ENCODE data around the gene NCKAP5L.

GRCh38 chr12:49776413-49776812 lies 51.8 kb downstream of the NCKAP5L start:
- TF ChIP-seq POLR2AphosphoS5 (IDR thresholded peaks at IDR 0.05; ENCODE audit: low read depth, low read length), result no peak
- TF ChIP-seq, protein P1, sequence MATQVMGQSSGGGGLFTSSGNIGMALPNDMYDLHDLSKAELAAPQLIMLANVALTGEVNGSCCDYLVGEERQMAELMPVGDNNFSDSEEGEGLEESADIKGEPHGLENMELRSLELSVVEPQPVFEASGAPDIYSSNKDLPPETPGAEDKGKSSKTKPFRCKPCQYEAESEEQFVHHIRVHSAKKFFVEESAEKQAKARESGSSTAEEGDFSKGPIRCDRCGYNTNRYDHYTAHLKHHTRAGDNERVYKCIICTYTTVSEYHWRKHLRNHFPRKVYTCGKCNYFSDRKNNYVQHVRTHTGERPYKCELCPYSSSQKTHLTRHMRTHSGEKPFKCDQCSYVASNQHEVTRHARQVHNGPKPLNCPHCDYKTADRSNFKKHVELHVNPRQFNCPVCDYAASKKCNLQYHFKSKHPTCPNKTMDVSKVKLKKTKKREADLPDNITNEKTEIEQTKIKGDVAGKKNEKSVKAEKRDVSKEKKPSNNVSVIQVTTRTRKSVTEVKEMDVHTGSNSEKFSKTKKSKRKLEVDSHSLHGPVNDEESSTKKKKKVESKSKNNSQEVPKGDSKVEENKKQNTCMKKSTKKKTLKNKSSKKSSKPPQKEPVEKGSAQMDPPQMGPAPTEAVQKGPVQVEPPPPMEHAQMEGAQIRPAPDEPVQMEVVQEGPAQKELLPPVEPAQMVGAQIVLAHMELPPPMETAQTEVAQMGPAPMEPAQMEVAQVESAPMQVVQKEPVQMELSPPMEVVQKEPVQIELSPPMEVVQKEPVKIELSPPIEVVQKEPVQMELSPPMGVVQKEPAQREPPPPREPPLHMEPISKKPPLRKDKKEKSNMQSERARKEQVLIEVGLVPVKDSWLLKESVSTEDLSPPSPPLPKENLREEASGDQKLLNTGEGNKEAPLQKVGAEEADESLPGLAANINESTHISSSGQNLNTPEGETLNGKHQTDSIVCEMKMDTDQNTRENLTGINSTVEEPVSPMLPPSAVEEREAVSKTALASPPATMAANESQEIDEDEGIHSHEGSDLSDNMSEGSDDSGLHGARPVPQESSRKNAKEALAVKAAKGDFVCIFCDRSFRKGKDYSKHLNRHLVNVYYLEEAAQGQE (IDR thresholded peaks at IDR 0.05; ENCODE audit: insufficient read depth in 1 of 2, low read depth in 2 of 2, low read length in 2 of 2), result no peak
- TF ChIP-seq FOXP2 (optimal IDR thresholded peaks at IDR 0.05; ENCODE audit: borderline replicate concordance, extremely low read depth, extremely low read length, insufficient read depth), result no peak
- no peak for TF ChIP-seq SIN3A (IDR thresholded peaks at IDR 0.05; ENCODE audit: borderline replicate concordance, insufficient read depth, low read length)
